ENCODE measurements around the gene WDFY4. TPM values are rescaled to one million over a fixed set of nuclear protein-coding genes. Genes with fewer than 3 reads are reported as not detected.

The WDFY4 gene
- total and polyA plus RNA-seq, 2 donors (not counting 1 experiment from before 2014, with no cell fraction given) = 0.06 to 0.66 TPM

DNA sequence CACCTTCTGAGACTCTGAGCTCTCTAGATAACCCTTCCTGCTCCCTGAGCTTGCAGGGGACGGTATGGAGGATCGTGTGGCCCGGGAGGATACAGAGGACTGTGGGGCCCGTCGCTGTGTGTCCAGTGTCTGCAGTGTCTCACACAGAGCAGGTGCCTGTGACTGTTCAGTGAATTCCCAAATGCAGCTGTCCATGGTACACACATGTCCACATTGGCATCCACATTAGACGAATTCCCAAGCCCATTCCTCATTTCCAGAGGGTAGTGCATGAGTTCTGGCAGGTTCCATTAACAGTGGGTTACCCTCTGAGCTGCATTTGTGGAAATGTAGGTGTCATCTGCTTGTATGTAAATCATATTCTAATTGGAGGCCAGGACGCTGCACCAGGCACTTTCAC is 39.5 kb downstream of the WDFY4 start:
- Histone ChIP-seq H3K9me3 (ENCODE audit: control insufficient read depth, insufficient read depth, low read depth, low read length) (no peaks in the 10 kb centered on the region), H3K9ac (ENCODE audit: insufficient read depth, low read length) (no peak overlapping the region), H3K4me3 (replicated peaks in 1 of 4; ENCODE audit: control extremely low read depth in 1 of 4, insufficient read depth in 1 of 4, low read depth in 3 of 4, low read length in 4 of 4) (no peak overlapping the region), H3K4me1 (ENCODE audit: control insufficient read depth, extremely low read depth, insufficient read depth, low read length) (no peaks in the 10 kb centered on the region), H4K20me1 (ENCODE audit: control insufficient read depth, extremely low read depth, insufficient read depth, low read length) (no peaks in the 10 kb centered on the region), H2AFZ (ENCODE audit: low read length) (no peak overlapping the region), H3K36me3 (ENCODE audit: control insufficient read depth, insufficient read depth, low read length) (no peaks in the 10 kb centered on the region), H3K79me2 (ENCODE audit: control insufficient read depth, insufficient read depth, low read length) (no peaks in the 10 kb centered on the region), H3K4me2 (ENCODE audit: extremely low read depth, insufficient read depth, low read length) (no peak overlapping the region), H3K27ac (ENCODE audit: insufficient read depth, low read length) (no peak overlapping the region), H3K27me3 (ENCODE audit: control insufficient read depth, insufficient read depth, low read length) (peaks cover 5% of the 10 kb centered on the region)
- DNase-seq (ENCODE audit: low read depth in 2 of 2) = no peak
- TF ChIP-seq, protein P1, sequence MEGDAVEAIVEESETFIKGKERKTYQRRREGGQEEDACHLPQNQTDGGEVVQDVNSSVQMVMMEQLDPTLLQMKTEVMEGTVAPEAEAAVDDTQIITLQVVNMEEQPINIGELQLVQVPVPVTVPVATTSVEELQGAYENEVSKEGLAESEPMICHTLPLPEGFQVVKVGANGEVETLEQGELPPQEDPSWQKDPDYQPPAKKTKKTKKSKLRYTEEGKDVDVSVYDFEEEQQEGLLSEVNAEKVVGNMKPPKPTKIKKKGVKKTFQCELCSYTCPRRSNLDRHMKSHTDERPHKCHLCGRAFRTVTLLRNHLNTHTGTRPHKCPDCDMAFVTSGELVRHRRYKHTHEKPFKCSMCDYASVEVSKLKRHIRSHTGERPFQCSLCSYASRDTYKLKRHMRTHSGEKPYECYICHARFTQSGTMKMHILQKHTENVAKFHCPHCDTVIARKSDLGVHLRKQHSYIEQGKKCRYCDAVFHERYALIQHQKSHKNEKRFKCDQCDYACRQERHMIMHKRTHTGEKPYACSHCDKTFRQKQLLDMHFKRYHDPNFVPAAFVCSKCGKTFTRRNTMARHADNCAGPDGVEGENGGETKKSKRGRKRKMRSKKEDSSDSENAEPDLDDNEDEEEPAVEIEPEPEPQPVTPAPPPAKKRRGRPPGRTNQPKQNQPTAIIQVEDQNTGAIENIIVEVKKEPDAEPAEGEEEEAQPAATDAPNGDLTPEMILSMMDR (conservative IDR thresholded peaks at IDR 0.05 in 1 of 2, IDR thresholded peaks at IDR 0.05 in 1 of 2; ENCODE audit: low read depth in 1 of 2, low read length in 2 of 2) = no peak
- TF ChIP-seq EZH2 (IDR thresholded peaks at IDR 0.05; ENCODE audit: low read length, missing control alignments) = no peak

DNA sequence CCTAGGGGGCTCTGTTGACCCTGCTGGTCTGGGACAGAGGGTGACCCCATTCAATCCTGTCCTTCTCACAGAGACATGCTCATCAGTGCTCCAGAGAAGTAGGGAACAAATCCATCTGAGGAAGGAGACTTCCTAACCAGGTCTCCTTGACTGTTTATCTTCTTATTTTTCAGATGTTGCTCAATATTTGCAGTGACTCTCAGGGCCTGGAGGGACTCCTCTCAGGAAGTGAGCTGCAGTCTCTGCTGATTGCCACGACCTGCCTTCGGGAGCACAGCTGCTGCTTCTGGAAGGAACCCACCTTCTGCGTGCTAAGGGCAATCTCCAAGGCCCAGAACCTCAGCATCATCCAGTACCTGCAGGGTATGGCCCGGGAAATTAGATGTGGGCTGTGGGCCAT is 41.0 kb downstream of the WDFY4 start:
- DNase-seq (ENCODE audit: low read depth in 2 of 2) = no peak
- peaks cover 5% of the 10 kb centered on the region for H3K27me3 ChIP-seq (ENCODE audit: control insufficient read depth, insufficient read depth, low read length)
- H3K4me2 ChIP-seq (ENCODE audit: extremely low read depth, insufficient read depth, low read length) = no peak overlapping the region
- no peak overlapping the region for H3K9ac ChIP-seq (ENCODE audit: insufficient read depth, low read length)
- H4K20me1 ChIP-seq (ENCODE audit: control insufficient read depth, extremely low read depth, insufficient read depth, low read length) = no peaks in the 10 kb centered on the region
- H3K9me3 ChIP-seq (ENCODE audit: control insufficient read depth, insufficient read depth, low read depth, low read length) = no peaks in the 10 kb centered on the region
- H3K27ac ChIP-seq (ENCODE audit: insufficient read depth, low read length) = no peak overlapping the region
- H3K36me3 ChIP-seq (ENCODE audit: control insufficient read depth, insufficient read depth, low read length) = no peaks in the 10 kb centered on the region
- no peak for TF ChIP-seq EZH2 (IDR thresholded peaks at IDR 0.05; ENCODE audit: low read length, missing control alignments)
- TF ChIP-seq, protein P1 (conservative IDR thresholded peaks at IDR 0.05 in 1 of 2, IDR thresholded peaks at IDR 0.05 in 1 of 2; ENCODE audit: low read depth in 1 of 2, low read length in 2 of 2) = no peak
- no peaks in the 10 kb centered on the region for H3K79me2 ChIP-seq (ENCODE audit: control insufficient read depth, insufficient read depth, low read length)
- H3K4me3 ChIP-seq (replicated peaks in 1 of 4; ENCODE audit: control extremely low read depth in 1 of 4, insufficient read depth in 1 of 4, low read depth in 3 of 4, low read length in 4 of 4) = no peak overlapping the region
- H3K4me1 ChIP-seq (ENCODE audit: control insufficient read depth, extremely low read depth, insufficient read depth, low read length) = no peaks in the 10 kb centered on the region
- no peak overlapping the region for H2AFZ ChIP-seq (ENCODE audit: low read length)

DNA sequence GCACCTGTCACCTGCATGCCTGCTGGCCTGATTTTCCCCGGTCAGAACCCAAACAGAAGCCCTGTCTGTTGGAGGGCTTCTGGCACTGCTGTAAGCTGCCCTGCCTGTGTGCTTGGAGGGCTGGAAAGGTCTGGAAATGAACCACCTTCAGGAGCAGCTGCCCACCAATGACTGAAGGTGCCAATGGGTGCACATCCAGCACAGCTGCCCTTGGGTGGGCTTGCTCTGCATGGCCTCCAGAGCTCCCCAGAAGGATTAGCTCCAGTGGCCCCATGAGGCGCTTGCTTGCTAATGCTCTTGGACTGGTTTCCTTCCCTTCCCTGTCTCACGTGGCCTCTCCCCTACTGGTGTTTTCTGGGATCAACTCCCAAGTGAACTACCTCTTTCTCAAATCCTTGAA is 43.2 kb downstream of the WDFY4 start:
- TF ChIP-seq, protein P1 (conservative IDR thresholded peaks at IDR 0.05 in 1 of 2, IDR thresholded peaks at IDR 0.05 in 1 of 2; ENCODE audit: low read depth in 1 of 2, low read length in 2 of 2) = no peak
- TF ChIP-seq EZH2 (IDR thresholded peaks at IDR 0.05; ENCODE audit: low read length, missing control alignments) = no peak
- Histone ChIP-seq H3K27ac (ENCODE audit: insufficient read depth, low read length) (no peak overlapping the region), H3K27me3 (ENCODE audit: control insufficient read depth, insufficient read depth, low read length) (peaks cover 5% of the 10 kb centered on the region)

More for the DNA sequence above, 43.2 kb downstream of the WDFY4 start:
- DNase-seq (ENCODE audit: low read depth in 2 of 2) = no peak
- H3K4me2 ChIP-seq (ENCODE audit: extremely low read depth, insufficient read depth, low read length) = no peak overlapping the region
- no peaks in the 10 kb centered on the region for H3K4me1 ChIP-seq (ENCODE audit: control insufficient read depth, extremely low read depth, insufficient read depth, low read length)
- H3K79me2 ChIP-seq (ENCODE audit: control insufficient read depth, insufficient read depth, low read length) = no peaks in the 10 kb centered on the region
- H3K36me3 ChIP-seq (ENCODE audit: control insufficient read depth, insufficient read depth, low read length) = no peaks in the 10 kb centered on the region
- no peaks in the 10 kb centered on the region for H4K20me1 ChIP-seq (ENCODE audit: control insufficient read depth, extremely low read depth, insufficient read depth, low read length)
- no peak overlapping the region for H3K9ac ChIP-seq (ENCODE audit: insufficient read depth, low read length)
- H3K9me3 ChIP-seq (ENCODE audit: control insufficient read depth, insufficient read depth, low read depth, low read length) = no peaks in the 10 kb centered on the region
- H3K4me3 ChIP-seq (replicated peaks in 1 of 4; ENCODE audit: control extremely low read depth in 1 of 4, insufficient read depth in 1 of 4, low read depth in 3 of 4, low read length in 4 of 4) = no peak overlapping the region
- H2AFZ ChIP-seq (ENCODE audit: low read length) = no peak overlapping the region
